Measurements from ENCODE around the gene FAM216A.

GRCh38 chr12:110424237-110424636 is 44.4 kb upstream of the FAM216A start:
- TF ChIP-seq, protein P1, sequence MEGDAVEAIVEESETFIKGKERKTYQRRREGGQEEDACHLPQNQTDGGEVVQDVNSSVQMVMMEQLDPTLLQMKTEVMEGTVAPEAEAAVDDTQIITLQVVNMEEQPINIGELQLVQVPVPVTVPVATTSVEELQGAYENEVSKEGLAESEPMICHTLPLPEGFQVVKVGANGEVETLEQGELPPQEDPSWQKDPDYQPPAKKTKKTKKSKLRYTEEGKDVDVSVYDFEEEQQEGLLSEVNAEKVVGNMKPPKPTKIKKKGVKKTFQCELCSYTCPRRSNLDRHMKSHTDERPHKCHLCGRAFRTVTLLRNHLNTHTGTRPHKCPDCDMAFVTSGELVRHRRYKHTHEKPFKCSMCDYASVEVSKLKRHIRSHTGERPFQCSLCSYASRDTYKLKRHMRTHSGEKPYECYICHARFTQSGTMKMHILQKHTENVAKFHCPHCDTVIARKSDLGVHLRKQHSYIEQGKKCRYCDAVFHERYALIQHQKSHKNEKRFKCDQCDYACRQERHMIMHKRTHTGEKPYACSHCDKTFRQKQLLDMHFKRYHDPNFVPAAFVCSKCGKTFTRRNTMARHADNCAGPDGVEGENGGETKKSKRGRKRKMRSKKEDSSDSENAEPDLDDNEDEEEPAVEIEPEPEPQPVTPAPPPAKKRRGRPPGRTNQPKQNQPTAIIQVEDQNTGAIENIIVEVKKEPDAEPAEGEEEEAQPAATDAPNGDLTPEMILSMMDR (IDR thresholded peaks at IDR 0.05), result no peak
- no peak for TF ChIP-seq POLR2A (IDR thresholded peaks at IDR 0.05)

Data from adrenal gland (tissue), 5 donors.